ENCODE data around the gene LCTL.
"Not testable (repeated sequence)": the region's sequence is repeated elsewhere in the genome, so short reads cannot be mapped to it uniquely, and the experiment has no call there.

LCTL gene

GRCh38 chr15:66590435-66590834, 24.6 kb upstream of the LCTL start:
- DNase-seq: no peak

GRCh38 chr15:66589429-66589828, 23.6 kb upstream of the LCTL start:
- not testable (repeated sequence) for DNase-seq

- no peak for DNase-seq
Observed at GRCh38 chr15:66588971-66589370, 23.2 kb upstream of the LCTL start.

GRCh38 chr15:66588537-66588936, 22.7 kb upstream of the LCTL start:
- no peak for DNase-seq

- DNase-seq: no peak
Observed at GRCh38 chr15:66587749-66588148, 22.0 kb upstream of the LCTL start.

- DNase-seq: no peak
Observed at GRCh38 chr15:66587020-66587419, 21.2 kb upstream of the LCTL start.

GRCh38 chr15:66586155-66586976, 20.6 kb upstream of the LCTL start:
- no peak for DNase-seq

GRCh38 chr15:66581972-66582537, 16.3 kb upstream of the LCTL start:
- no peak for DNase-seq

- DNase-seq: no peak
Observed at GRCh38 chr15:66580643-66581042, 14.8 kb upstream of the LCTL start.

GRCh38 chr15:66578286-66578875, 12.6 kb upstream of the LCTL start:
- no peak for DNase-seq

- no peak for DNase-seq
Observed at GRCh38 chr15:66574596-66574950, 8.8 kb upstream of the LCTL start.

- DNase-seq: no peak
Observed at GRCh38 chr15:66573719-66574595, 8.2 kb upstream of the LCTL start.

- no peak for DNase-seq
Observed at GRCh38 chr15:66573348-66573718, 7.5 kb upstream of the LCTL start.

GRCh38 chr15:66572146-66572545, 6.3 kb upstream of the LCTL start:
- DNase-seq: no peak

- DNase-seq: no peak
Observed at GRCh38 chr15:66570842-66571478, 5.2 kb upstream of the LCTL start.

- DNase-seq: no peak
Observed at GRCh38 chr15:66570327-66570726, 4.5 kb upstream of the LCTL start.

GRCh38 chr15:66569461-66570137, 3.8 kb upstream of the LCTL start:
- DNase-seq: no peak

- no peak for DNase-seq
Observed at GRCh38 chr15:66567897-66568296, 2.1 kb upstream of the LCTL start.

- peak; percentile 9 to 30 for DNase-seq
Observed at GRCh38 chr15:66566963-66567531, 1.2 kb upstream of the LCTL start.

- no peak for DNase-seq
Observed at GRCh38 chr15:66565141-66565641, 607 bp downstream of the LCTL start.

GRCh38 chr15:66564136-66565041, 1.4 kb downstream of the LCTL start:
- no peak for DNase-seq

All from NCI-H1930 (cell line).